ENCODE results near the gene CRB3.

The CRB3 gene

DNA sequence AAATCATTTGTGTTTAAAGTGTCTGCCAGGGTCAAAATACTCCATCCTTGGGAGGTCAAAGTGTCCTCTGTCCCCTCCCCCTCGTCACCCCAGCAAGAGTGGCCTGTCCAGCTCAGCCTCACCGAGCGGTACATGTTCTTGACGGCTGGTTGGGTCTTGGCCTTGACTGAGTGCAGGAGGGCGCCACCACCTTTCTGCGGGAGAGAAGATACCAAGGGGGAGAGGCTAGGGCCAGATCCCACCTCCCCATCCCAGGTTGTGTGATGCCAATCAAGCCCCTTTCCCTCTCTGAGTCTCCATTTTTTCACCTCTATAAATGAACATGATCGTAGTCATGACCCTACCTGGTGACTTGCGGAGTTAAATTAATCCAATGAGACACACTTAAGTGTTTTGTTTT is 6.1 kb downstream of the CRB3 start:
- no peak for DNase-seq

- no peak for DNase-seq
Observed at GRCh38 chr19:6471076-6471475, 7.0 kb downstream of the CRB3 start.

GRCh38 chr19:6472713-6473112 is 8.6 kb downstream of the CRB3 start:
- DNase-seq = no peak

DNA sequence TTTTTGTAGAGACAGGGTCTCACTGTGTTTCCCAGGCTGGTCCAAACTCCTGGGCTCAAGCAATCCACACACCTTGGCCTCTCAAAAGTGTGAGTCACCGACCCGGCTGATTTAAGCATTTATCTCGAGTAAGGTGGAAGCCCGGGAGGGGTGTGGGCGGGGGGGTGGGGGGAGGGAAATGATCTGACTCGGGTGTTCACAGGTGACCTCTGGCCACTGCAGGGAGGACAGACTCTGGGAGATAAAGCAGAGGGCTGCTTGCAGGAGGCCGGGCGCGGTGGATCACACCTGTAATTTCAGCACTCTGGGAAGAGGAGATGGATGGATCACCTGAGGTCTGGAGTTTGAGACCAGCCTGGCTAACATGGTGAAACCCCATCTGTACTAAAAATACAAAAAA is 9.6 kb downstream of the CRB3 start:
- no peak for DNase-seq

DNA sequence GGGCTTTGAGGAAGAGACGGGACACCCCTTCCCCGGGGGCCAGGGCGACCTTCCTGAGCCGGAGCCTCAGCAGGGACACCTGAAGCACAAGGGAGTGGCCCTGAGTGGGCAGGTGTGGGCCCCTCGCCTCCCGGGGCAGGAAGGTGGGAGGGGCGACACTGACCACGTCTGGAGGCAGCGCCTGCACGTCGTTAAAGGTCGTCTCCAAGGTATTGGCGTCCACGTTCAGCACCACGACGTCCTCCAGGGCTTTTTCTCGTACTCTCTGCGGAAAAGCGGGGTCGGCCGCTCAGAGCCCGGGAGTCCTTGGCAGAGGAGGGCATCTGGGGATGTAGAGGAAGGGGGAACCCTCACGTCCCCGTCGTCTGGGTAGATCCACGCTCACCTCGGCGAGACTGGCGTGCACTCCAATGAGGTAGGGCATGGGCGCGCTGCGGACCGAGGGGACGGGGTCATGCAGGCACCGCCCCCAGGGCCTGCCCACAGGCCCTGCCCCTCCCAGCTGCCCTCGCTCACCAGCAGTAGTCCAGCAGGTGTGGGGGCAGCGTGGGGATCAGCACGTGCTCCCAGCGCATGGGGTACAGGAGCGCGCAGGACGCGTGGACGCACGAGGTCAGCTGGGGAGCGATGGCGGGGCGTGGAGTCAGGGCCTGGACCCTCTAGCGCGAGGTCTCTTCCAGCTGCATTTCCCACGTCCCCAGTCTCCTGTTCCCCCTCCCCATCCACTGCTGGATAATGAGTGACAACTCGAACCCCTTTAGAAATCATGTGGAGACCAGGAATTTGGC is 11.4 kb downstream of the CRB3 start:
- DNase-seq = no peak

- peak; percentile 91 for DNase-seq
Observed at GRCh38 chr19:6476155-6476895, 12.3 kb downstream of the CRB3 start.

DNA sequence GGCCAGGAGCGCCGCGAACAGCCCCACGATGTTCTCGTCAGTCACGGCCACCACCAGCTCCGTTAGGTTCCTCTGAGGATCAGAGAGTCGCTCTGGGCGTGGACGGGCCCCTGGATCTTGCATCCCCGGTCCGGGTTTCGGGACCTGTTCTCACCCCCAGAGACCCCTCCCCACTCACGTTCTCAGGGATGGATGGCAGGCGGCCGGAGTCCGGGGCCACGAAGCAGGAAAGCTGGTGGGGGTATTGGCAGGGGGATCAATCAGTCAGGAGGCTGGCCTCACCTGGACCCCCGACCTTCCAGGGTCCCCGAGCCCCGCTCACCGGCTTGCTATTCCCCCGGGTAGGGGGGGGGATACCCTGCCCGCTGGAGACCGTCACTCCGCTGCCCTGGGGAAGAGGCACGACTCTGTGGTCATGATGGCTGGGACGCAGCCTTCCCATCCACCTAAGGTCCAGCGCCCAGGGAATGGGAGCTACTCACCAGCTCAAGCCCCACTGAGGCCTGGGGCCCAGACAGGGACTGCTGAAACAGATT is 12.9 kb downstream of the CRB3 start:
- DNase-seq = no peak

GRCh38 chr19:6478815-6479214 is 14.7 kb downstream of the CRB3 start:
- no peak for DNase-seq

- no peak for DNase-seq
Observed at GRCh38 chr19:6479836-6480398, 15.8 kb downstream of the CRB3 start.

- no peak for DNase-seq
Observed at GRCh38 chr19:6480848-6481415, 16.9 kb downstream of the CRB3 start.

DNA sequence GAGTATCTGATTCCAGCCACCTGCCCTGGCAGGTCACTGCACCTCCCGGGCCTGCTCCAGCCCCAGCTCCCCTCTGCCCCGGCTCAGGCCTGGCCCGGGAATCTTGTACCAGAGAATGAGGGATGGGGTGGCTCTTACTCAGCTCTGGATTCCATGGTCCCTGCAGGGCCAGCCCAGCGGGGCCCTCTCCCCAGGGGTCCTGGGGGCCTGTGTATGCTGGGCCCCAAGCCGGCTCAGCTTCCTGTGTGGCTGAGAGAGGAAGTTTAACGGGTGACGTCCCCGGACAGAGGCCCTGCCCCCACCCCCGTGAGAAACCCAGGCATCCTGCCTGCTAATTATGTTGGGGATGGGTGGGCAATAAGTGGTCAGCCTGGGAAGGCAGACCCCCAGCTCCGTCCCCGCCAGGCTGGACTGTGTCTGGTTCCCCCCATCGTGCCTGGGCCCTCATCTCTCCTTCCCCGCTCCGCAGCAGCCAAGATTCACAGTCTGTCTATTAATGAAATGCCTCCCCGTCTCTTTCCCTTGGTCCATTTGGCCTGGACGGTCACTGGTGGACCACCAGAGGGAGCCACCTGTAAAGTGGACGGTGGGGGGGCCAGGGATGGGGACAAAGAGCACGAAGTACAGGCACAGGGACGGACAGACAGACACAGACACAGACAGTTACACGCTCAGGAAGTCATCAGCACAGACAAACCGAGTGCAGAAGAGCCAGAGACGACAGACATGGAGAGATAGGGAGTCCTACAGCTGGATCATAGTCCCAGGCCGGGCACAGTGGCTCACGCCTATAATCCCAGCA is 17.7 kb downstream of the CRB3 start, which contains the start of gene DENND1C:
TSS of gene DENND1C (minus strand) at position 247 of the 802 bp plus-strand sequence. CDS start at position 155, 92 bp downstream.
- no peak for DNase-seq

DNA sequence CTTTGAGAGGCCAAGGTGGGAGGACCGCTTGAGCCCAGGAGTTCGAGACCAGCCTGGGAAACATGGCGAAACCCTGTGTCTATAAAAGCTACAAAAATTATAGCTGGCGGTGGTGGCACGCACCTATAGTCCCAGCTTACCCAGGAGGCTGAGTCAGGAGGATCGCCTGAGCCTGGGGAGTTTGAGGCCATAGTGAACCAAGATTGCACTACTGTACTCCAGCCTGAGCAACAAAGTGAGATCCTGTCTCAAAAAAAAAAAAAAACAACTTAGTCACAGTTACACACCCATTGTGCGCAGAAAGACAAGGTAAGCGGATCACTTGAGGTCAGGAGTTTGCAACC is 18.2 kb downstream of the CRB3 start:
- DNase-seq = no peak

DNA sequence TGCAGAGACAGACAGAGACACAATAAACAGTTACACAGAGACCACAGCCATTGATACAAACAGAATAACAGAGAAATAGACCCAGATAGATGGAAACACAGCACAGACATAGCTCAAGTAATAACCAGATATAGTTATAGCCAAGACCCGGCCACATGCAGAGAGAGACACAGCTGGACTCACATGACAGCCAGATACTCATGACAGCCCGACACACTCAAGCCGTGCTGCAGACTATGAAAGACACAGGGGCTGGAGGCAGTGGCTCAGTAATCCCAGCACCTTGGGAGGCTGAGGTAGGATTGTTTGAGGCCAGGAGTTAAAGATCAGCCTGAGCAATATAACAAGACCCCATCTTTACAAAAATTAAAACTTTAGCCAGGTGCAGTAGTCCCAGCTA is 19.2 kb downstream of the CRB3 start:
- DNase-seq = no peak

DNA sequence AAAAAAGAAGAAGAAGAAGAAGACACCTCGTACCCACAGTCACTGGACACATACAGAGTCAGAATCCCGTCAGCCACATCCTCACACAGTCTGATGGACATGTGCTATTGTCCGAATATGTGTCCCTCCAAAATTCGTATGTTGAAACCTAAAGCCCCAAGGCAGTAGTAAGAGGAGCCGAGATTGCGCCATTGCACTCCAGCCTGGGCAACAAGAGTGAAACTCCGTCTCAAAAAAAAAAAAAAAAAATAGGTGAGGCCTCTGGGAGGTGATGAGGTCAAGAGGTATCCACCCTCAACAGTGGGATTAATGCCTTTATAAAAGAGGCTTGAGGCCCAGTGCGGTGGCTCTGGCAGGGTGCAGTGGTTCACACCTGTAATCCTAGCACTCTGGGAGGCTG is 20.2 kb downstream of the CRB3 start:
- no peak for DNase-seq

DNA sequence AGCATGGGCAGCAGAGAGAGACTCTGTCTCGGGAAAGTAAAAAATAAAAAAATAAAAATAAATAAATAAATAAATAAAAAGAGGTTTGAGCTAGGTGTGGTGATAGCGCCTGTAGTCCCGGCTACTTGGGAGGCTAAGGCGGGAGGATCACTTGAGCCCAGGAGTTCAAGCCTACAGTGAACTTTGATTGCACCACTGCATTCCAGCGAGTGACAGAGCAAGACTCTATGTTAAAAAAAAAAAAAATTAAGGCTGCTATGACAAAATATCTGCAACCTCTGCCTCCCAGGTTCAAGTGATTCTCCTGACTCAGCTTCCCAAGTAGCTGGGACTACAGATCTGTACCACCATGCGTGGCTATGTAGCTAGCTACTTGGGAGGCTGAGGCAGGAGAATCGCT is 20.8 kb downstream of the CRB3 start:
- DNase-seq = no peak

DNA sequence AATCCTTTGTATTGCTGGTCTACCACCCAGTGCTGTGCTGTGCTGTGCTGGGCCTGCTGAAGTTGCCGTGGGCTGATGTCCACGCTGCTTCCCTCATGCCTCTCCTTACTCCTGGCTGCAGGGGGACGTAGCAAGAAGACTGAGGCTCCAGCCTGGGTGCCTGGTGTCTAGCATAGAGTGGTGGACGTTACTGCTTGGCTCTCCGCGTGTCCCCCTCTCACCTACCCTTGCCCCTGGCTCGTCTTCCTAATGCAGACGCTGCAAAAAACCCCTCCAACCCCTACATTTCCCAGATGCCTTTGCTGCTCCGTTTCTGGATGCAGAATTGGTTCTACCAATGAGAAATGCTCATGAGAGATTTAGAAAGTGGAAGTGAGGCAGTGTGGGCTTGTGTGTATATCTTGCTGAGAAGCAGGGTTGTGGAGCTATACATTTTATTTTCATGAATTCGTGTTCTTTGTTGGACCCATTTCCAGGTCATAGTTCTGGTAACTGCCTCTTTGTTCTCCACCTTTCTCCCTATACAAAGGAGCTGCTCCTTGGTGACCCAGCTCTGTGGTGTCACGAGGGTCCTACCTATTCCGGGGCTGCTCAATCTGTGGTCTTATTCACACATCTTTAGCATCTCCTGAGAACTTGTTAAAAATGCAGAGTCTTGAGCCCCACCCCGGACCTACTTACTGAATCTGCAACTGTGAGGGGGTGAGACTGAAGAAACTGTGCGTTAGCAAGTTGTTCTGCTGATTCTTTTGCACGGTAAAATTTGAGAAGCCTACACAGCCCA is 25.4 kb downstream of the CRB3 start:
- no peak for DNase-seq

GRCh38 chr19:6490134-6490533 is 26.1 kb downstream of the CRB3 start:
- no peak for DNase-seq

GRCh38 chr19:6491802-6492592 is 27.9 kb downstream of the CRB3 start:
- no peak for DNase-seq

- no peak for DNase-seq
Observed at GRCh38 chr19:6494438-6495036, 30.5 kb downstream of the CRB3 start.

GRCh38 chr19:6495947-6496346 is 31.9 kb downstream of the CRB3 start:
- no peak for DNase-seq
